ENCODE measurements around the gene DRG2.

The DRG2 gene

DNA sequence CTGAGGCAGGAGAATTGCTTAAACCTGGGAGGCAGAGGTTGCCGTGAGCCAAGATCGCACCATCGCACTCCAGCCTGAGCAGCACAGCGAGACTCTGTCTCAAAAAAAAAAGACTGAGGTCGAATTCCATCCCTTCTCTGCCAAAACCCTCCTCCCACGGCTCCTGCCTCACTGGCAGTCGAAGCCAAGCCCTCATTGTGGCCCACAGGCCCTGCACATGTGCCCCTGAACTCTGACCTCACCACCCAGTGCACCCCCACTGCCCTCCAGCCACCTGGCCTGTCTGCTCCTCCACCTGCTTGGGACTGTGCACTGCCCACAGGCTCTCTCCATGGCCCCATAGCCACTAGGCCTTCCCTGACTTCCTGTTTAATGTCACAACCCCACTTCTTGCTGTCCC lies 27.8 kb downstream of the DRG2 start:
- Histone ChIP-seq H3K4me2 (ENCODE audit: low read length) (no peak overlapping the region), H3K79me2 (ENCODE audit: insufficient read depth, low read length) (no peaks in the 10 kb centered on the region), H3K27ac (ENCODE audit: low read depth, low read length, poor library complexity, severe bottlenecking) (no peak overlapping the region)

DNA sequence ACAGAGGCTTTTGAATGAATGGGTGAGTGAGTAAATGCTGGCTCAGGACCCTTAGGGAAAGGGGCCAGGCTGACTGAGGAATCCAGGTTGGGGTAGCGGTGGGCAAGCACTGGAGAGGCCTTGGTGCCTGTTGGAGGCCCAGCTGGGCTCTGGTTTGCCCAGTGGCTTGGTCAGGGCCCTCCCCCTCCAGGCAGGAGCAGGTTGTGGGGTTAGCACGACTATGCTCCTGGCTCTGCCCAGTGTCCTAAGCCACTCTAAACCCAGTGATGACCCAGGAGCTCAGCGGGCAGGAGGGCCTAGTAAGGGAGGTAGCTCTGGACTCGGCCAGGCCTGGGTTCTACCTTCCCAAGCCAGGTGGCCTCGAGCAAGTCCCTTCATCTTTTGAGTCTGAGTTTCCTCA lies 28.3 kb downstream of the DRG2 start:
- Histone ChIP-seq H3K9me2 (ENCODE audit: low read depth, low read length) (no peaks in the 10 kb centered on the region), H3K36me3 (ENCODE audit: insufficient read depth, low read length) (no peaks in the 10 kb centered on the region), H3K4me1 (ENCODE audit: insufficient read depth, low read length, severe bottlenecking) (no peaks in the 10 kb centered on the region), H3K4me3 (ENCODE audit: low read depth, low read length, poor library complexity, severe bottlenecking) (no peak overlapping the region), H2AFZ (ENCODE audit: low read length) (no peak overlapping the region), H3K79me2 (ENCODE audit: insufficient read depth, low read length) (no peaks in the 10 kb centered on the region), H3K9me3 (ENCODE audit: low read length) (no peaks in the 10 kb centered on the region), H3K27ac (ENCODE audit: low read depth, low read length, poor library complexity, severe bottlenecking) (no peak overlapping the region), H3K27me3 (ENCODE audit: insufficient read depth, low read length) (0 out of 2 replicates have a peak, but pooled peaks cover 3% of the 10 kb centered on the region), H3F3A (ENCODE audit: insufficient read depth, low read length) (no peaks in the 10 kb centered on the region), H3K4me2 (ENCODE audit: low read length) (no peak overlapping the region), H3K9ac (ENCODE audit: low read length) (no peak overlapping the region), H4K20me1 (ENCODE audit: insufficient read depth, low read length) (no peaks in the 10 kb centered on the region)
- TF ChIP-seq EZH2 (IDR thresholded peaks at IDR 0.05; ENCODE audit: borderline replicate concordance, low read length) = no peak
- TF ChIP-seq, protein P1, sequence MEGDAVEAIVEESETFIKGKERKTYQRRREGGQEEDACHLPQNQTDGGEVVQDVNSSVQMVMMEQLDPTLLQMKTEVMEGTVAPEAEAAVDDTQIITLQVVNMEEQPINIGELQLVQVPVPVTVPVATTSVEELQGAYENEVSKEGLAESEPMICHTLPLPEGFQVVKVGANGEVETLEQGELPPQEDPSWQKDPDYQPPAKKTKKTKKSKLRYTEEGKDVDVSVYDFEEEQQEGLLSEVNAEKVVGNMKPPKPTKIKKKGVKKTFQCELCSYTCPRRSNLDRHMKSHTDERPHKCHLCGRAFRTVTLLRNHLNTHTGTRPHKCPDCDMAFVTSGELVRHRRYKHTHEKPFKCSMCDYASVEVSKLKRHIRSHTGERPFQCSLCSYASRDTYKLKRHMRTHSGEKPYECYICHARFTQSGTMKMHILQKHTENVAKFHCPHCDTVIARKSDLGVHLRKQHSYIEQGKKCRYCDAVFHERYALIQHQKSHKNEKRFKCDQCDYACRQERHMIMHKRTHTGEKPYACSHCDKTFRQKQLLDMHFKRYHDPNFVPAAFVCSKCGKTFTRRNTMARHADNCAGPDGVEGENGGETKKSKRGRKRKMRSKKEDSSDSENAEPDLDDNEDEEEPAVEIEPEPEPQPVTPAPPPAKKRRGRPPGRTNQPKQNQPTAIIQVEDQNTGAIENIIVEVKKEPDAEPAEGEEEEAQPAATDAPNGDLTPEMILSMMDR (IDR thresholded peaks at IDR 0.05; ENCODE audit: low read length) = no peak

More for the DNA sequence above, 27.8 kb downstream of the DRG2 start:
- H4K20me1 ChIP-seq (ENCODE audit: insufficient read depth, low read length) = no peaks in the 10 kb centered on the region
- H3K9ac ChIP-seq (ENCODE audit: low read length) = no peak overlapping the region
- no peaks in the 10 kb centered on the region for H3K9me2 ChIP-seq (ENCODE audit: low read depth, low read length)
- 0 out of 2 replicates have a peak, but pooled peaks cover 3% of the 10 kb centered on the region for H3K27me3 ChIP-seq (ENCODE audit: insufficient read depth, low read length)
- no peak for TF ChIP-seq EZH2 (IDR thresholded peaks at IDR 0.05; ENCODE audit: borderline replicate concordance, low read length)
- TF ChIP-seq, protein P1 (IDR thresholded peaks at IDR 0.05; ENCODE audit: low read length) = no peak
- no peaks in the 10 kb centered on the region for H3F3A ChIP-seq (ENCODE audit: insufficient read depth, low read length)
- no peak overlapping the region for H2AFZ ChIP-seq (ENCODE audit: low read length)
- H3K4me3 ChIP-seq (ENCODE audit: low read depth, low read length, poor library complexity, severe bottlenecking) = no peak overlapping the region
- no peaks in the 10 kb centered on the region for H3K36me3 ChIP-seq (ENCODE audit: insufficient read depth, low read length)
- H3K9me3 ChIP-seq (ENCODE audit: low read length) = no peaks in the 10 kb centered on the region
- no peaks in the 10 kb centered on the region for H3K4me1 ChIP-seq (ENCODE audit: insufficient read depth, low read length, severe bottlenecking)

DNA sequence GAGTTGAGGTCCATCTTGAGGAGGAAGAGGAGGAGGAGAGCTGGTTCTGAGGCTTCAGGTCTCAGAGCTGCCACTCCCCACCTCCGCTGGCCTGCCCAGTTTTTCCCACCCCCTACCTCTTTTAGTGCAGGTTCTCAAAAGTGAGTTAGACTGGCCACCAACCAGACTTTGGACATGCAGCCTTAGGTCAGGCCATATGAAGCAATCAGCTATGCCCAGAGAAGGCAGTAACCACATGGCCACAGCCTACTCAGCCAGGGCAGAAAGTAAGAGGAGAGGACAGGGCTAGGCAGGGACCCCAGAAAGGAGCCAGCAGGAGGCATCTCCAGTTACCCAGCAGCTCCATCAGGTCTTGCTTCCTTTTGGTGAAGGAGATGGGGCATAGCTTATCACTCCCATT lies 29.8 kb downstream of the DRG2 start:
- H3K27me3 ChIP-seq (ENCODE audit: insufficient read depth, low read length) = no peaks in the 10 kb centered on the region
- H3K4me1 ChIP-seq (ENCODE audit: insufficient read depth, low read length, severe bottlenecking) = no peaks in the 10 kb centered on the region
- TF ChIP-seq, protein P1 (IDR thresholded peaks at IDR 0.05; ENCODE audit: low read length) = no peak
- TF ChIP-seq EZH2 (IDR thresholded peaks at IDR 0.05; ENCODE audit: borderline replicate concordance, low read length) = no peak
- H4K20me1 ChIP-seq (ENCODE audit: insufficient read depth, low read length) = no peaks in the 10 kb centered on the region
- no peak overlapping the region for H3K4me2 ChIP-seq (ENCODE audit: low read length)
- H3K9ac ChIP-seq (ENCODE audit: low read length) = no peak overlapping the region
- H2AFZ ChIP-seq (ENCODE audit: low read length) = no peak overlapping the region
- no peak overlapping the region for H3K4me3 ChIP-seq (ENCODE audit: low read depth, low read length, poor library complexity, severe bottlenecking)
- H3K79me2 ChIP-seq (ENCODE audit: insufficient read depth, low read length) = no peaks in the 10 kb centered on the region
- H3K9me3 ChIP-seq (ENCODE audit: low read length) = no peaks in the 10 kb centered on the region
- H3K27ac ChIP-seq (ENCODE audit: low read depth, low read length, poor library complexity, severe bottlenecking) = no peak overlapping the region
- H3K9me2 ChIP-seq (ENCODE audit: low read depth, low read length) = no peaks in the 10 kb centered on the region
- H3F3A ChIP-seq (ENCODE audit: insufficient read depth, low read length) = no peaks in the 10 kb centered on the region
- H3K36me3 ChIP-seq (ENCODE audit: insufficient read depth, low read length) = no peaks in the 10 kb centered on the region
